Hematopoietic multipotent progenitor cell treated with erythropoietin and hydrocortisone succinate and interleukin-3 and kit ligand, for 6 days (in vitro differentiated cells): ENCODE measurements around the gene HAPLN3.

Experiments used
- DNase-seq: peaks from one replicate; pipeline ENCODE4 v3.0.0-alpha.2; 2015

Gene HAPLN3

DNA sequence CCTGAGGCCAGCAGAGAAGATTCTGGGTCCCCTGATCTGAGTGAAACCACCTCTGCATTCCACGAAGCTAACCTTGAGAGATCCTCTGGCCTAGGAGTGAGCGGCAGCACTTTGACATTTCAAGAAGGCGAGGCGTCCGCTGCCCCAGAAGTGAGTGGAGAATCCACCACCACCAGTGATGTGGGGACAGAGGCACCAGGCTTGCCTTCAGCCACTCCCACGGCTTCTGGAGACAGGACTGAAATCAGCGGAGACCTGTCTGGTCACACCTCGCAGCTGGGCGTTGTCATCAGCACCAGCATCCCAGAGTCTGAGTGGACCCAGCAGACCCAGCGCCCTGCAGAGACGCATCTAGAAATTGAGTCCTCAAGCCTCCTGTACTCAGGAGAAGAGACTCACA is 36.4 kb downstream of the HAPLN3 start:
- DNase-seq: no peak

DNA sequence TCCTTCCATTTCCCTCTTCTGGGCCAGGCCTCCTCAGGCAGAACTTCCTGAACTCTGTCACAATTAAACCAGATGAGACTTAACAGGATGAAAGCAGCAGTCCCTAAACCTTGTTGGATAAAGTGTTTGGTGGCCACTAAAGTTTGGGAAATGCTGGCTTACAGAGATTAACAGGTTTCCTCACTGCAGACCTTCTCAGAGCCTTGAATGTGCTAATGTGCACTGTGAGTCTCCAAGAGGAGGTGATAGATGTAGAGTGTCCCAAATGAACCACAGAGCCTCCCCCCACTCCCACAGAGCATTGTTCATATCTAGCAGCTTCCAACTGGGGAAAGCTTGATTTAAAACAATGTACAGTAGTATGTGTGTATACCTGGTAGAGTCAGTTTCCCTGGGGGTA is 42.9 kb downstream of the HAPLN3 start:
- DNase-seq: no peak

DNA sequence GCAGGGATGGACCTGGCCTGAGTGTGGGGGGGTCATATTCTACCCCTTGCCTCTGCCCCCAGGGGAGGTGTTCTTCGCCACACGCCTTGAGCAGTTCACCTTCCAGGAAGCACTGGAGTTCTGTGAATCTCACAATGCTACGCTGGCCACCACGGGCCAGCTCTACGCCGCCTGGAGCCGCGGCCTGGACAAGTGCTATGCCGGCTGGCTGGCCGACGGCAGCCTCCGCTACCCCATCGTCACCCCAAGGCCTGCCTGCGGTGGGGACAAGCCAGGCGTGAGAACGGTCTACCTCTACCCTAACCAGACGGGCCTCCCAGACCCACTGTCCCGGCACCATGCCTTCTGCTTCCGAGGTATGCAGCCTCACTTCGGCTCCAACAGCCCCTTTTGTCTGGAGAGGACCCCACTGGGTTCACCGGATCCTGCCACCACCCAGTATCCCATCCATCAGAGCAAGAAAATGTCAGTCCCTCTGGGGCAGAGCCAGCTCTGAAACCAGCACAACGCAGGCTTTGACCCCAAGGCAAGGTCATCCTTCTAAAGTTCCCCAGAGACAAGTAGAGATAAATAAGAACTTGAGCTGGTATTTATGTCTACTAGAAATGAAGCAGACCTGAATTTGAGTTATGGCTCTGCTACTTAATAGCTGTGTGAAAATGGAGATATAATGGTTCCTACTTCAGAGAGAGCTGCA is 45.8 kb downstream of the HAPLN3 start:
- DNase-seq: no peak

DNA sequence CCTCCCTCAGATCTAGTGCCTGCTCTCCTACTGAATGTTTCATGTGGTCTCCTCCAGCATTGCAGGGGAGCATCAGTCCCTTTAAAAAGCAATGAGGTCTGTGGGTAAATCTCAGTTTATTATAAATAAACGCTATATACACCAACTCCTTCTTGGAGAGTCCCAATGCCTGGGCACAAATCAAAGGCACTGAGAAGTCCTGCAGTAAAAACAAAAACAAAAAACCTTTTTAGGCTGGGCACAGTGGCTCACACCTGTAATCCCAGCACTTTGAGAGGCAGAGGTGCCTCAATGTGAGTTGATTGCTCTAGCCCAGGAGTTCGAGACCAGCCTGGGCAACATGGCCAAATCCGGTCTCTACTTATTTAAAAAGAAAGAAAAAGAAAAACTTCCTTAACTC is 47.1 kb downstream of the HAPLN3 start:
- DNase-seq: no peak

DNA sequence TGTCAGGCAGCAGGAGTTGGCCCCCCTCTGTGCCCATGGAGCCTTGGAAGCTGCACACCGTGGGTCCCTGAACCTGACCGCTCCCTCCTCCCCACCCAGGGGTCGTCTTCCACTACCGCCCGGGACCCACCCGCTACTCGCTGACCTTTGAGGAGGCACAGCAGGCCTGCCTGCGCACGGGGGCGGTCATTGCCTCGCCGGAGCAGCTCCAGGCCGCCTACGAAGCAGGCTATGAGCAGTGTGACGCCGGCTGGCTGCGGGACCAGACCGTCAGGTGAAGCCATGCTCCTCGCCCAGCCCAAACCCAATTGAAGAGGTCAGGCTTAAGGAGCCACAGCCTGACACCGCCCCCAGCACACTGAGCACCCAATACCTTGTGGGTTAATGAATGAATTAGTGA is 48.2 kb downstream of the HAPLN3 start:
- DNase-seq: no peak

DNA sequence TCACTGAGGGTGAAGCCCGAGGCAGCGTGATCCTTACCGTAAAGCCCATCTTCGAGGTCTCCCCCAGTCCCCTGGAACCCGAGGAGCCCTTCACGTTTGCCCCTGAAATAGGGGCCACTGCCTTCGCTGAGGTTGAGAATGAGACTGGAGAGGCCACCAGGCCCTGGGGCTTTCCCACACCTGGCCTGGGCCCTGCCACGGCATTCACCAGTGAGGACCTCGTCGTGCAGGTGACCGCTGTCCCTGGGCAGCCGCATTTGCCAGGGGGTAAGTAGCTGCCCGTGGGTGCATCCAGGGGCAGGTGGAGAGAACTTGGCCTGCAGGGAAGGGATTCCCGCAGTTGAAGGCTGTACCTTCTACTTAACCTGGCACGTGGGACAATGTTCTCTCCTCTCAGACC is 49.7 kb downstream of the HAPLN3 start:
- no peak for DNase-seq

DNA sequence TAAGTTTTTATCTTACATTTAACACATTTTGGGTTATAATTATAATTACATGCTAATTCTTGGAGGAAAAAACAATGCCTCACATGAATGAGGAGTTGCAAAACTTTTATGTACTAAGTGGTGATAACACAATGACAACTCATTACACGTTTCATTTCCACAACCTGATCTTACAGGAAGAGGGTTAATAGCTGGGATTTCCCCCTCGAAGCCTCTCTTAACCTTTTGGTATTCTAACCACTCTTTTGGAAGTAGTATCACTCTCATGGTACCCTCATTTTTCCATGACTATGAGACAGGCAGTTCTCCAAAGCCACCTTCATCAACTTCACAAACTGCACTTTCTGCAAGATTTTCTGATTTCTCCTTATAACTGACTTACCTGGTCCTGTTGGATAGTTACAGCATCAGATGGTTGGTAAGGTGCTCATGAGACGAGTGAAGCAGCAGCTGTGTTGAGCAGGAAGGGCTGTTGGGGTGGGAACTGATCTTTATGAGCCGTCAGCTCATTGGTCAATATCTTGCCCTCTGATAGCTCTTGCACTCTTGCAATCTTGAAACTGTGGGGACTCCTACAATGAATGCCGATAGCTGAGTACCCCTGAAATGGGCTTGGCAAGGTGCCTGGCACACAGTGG is 50.5 kb downstream of the HAPLN3 start:
- no peak for DNase-seq

DNA sequence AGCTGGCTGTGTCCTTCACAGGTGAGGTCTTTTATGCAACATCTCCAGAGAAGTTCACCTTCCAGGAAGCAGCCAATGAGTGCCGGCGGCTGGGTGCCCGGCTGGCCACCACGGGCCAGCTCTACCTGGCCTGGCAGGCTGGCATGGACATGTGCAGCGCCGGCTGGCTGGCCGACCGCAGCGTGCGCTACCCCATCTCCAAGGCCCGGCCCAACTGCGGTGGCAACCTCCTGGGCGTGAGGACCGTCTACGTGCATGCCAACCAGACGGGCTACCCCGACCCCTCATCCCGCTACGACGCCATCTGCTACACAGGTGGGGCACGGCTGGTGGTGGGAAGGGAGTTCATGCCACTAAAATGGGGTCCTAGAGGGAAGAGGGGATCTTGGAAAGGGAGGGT is 52.0 kb downstream of the HAPLN3 start:
- DNase-seq: no peak

DNA sequence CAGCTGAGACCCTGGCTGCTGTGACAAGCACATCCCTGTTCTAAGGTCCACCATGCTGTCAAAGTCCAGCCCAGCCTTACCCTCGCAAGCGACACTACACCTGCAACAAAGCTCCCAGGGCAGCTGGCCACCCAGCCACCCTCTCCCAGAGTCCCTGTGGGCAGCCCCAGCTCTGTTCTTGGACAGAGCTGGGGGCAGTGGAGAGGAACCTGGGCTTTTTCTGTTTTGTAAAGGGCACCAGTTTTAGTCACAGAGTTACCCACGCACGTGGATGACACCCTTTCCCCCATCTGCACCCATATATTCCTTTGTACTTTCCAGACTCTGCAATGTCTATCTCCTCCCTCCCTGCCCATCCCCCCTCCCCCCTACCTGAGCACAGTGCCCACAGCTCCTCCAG is 53.2 kb downstream of the HAPLN3 start:
- DNase-seq: no peak

DNA sequence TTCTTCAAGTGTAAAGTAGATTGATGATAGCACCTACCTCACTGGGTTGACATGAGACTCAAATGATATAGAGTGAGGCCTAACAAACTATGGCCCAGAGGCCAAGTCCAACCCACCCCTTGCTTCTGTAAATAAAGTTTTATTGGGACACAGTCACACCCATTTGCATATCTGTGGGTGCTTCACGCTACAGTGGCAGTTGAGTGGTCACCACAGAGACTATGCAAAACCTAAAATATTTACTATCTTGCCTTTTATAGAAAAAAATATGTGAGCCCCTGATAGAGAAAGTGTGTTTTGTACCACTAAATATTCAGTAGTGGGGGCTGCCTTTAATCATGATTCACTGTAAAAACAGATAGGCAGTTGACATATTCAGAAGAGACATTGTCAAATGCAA is 54.1 kb downstream of the HAPLN3 start:
- DNase-seq: peak; percentile 8

DNA sequence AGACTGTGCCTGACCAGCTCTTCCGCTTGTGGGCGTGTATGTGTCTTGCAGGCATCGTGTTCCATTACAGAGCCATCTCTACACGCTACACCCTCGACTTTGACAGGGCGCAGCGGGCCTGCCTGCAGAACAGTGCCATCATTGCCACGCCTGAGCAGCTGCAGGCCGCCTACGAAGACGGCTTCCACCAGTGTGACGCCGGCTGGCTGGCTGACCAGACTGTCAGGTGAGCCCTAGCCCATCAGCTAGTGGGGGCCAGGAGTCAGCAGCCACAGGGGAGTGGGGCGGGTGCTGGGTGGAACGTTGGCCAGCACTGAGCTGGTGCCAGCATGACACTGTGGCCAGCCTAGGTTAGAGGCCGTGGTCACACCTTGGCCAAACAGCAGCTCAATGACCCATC is 55.4 kb downstream of the HAPLN3 start:
- no peak for DNase-seq

DNA sequence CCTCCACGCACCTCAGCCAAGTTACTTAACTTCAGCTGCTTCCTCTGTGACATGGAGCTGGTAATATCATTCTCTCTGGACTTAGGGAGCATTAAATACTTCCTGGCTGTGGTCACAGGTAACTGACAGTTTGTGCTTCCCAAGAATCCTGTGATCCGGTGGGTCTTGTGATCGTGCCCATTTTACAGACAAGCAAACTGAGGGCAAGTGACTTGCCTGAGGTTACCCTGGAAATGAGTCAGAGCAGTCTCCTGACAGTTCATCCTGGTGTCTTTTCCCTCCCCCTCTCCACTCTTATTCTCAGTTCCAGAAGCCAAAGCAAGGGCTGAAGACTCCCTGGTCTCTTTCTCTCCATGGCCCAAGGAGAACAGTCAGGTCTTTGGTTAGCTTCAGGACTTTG is 56.2 kb downstream of the HAPLN3 start:
- DNase-seq: no peak

DNA sequence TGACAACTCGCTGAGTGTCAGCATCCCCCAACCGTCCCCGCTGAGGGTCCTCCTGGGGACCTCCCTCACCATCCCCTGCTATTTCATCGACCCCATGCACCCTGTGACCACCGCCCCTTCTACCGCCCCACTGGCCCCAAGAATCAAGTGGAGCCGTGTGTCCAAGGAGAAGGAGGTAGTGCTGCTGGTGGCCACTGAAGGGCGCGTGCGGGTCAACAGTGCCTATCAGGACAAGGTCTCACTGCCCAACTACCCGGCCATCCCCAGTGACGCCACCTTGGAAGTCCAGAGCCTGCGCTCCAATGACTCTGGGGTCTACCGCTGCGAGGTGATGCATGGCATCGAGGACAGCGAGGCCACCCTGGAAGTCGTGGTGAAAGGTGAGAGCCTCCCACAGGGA is 56.7 kb downstream of the HAPLN3 start:
- DNase-seq: no peak

DNA sequence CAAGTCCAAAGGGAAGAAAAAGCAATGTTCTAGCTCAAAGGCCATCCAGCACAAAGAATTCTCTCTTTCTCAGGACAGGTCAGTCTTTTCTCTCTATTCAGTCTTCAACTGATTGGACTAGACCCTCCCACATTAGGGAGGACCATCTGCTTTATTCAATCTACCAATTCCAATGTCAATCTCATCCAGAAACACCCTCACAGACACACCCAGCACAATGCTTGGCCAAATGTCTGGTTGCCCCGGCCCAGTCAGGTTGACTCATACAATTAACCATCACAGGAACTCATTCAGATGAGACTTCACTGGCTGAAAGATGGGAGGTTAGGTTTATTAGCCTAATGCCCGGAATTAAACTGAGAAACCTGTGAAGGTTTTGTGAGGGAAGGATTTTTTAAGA is 59.7 kb downstream of the HAPLN3 start:
- DNase-seq: no peak

DNA sequence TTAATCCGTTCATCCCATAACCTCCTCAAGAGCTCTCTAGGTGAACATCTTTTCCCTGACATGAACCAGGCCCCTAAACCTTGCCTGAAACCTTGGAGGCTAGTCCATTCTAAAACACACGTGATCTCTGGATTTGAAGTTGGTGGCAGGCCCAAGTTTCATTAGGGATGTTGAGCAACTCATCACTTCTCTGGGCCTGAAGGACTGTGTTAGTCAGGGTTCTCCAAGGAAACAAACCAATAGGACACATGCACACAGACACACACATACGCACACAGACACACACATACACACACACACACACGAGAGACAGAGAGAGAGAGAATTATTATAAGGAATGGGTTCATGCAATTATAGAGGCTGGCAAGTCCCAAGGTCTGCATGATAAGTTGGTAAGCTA is 60.2 kb downstream of the HAPLN3 start:
- DNase-seq: no peak

DNA sequence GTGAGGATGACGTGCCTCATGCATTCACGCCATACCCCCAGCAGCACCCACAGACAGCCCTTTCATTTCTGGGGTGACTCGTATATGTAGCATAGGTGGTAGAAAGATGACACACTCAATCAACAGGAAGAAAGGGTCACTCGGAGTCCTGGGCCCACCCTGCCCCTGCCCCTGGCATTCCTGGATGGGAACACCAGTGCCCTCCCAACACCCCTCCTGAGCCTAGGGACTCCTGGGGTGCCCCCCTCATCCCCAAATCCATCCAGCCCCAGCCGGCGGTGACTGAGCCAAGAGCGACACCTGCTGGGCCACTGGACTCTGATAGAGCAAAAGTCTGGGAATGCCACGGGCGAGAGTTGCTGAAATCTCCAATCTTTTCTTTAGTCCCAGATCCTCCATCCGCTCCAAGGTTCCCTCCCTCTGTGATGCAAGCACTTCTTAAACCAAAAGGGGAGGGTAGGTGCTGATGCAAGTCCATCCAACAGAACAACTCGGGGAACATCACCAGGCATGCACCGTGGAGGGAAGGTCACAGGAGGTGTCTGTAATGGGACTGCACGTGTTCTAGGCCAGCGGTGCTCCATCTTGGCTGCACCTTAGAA is 61.0 kb downstream of the HAPLN3 start:
- DNase-seq: peak; percentile 38

DNA sequence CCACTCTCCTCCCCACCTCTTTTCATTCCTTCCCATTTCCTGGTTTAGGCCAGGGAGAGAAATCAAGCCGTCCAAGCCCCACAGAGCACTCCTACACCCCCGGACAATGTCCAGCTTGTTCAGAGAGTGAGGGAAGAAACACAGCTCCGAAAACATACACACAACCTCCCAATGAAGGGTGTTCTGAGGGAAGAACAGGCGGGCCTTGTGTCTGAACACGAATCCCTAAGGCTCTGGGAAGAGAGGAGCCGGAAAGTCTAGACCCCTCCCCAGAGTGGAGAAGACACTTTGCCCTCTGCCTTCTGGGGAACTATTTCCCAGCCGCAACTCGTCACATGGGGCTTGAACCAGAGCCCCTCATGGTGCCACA is 61.6 kb downstream of the HAPLN3 start:
- DNase-seq: no peak

DNA sequence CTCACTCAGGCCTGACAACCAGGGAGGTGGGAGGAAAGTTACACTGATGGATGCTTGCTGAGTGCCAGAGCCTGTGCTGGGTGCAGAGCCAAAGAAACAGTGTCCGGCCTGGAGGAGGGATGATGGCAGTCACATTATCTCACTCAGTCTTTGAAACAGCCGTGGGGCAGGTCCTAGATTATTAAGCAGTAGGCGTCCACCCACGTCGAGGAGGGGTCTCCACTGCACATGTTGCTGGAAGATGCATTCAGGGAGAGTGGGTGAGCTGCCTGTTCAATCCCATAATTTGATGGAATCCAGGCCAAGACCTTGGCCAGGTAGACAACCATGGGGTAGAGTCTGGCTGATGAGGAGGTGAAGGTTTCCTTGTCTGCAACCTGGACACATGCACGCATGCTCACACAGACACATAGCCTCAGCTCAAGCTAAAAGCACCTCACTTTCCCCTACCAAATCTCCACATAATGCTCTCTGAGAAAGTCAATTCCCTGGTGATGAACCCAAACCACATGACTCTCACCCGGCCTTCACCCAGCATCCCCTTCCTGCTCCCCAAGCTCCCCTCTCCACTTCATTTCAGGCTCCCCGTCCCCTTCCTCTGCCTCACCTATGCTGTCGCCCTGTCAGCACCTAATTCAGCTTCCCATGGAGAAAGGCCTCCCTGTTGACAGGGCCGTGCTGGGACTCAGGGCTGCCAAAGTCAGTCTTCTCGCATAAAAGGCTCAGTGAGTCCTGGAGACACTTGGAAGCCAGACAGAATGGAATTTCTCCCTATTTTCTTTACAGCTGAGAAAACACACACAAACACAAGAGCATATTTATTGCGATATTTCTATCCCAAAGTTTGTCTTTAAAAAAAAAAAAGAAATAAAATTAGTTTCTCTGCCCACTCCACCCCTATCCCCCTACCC is 62.3 kb downstream of the HAPLN3 start:
- DNase-seq: no peak

DNA sequence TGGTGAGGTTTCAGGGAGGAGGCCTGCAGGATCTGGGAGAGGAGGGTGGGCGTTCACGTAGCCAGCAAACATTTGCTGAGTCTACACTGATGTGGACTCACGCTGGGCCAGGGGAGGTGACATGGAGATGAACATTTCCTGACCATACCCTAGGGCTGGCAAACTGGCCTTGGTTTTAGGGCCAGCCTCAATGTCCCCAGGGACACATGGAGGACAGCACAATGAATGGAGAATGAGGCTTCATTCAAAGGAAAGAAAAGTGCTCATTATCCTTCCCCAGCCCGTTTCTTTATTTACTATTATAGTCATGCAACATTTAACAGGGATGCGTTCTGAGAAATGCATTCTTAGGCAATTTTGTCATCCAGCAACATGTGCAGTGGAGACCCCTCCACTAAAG is 65.3 kb downstream of the HAPLN3 start:
- DNase-seq: no peak

DNA sequence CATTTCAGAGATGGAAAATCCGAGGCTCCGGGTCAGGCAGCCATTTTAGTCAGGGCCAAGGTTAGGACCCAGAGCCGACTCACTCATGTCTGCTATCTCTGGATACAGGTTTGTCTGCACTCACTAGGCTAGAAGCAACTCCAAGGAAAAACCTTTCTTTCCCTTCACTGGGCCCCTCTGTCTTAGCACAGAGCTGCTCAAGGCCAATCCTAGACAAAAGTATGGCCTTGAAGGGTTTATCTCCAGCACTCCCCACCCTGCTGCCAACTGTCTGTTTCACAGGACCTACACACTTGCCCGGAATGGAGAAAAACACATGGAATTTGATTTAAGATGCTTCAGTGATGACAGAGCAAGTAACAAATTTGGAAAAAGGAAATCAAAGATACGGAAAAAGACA is 66.6 kb downstream of the HAPLN3 start:
- no peak for DNase-seq
